A549 treated with DMSO at 1 μM for 4 hours (cell line): ENCODE data around the gene CT83. TPM values are rescaled to one million over a fixed set of nuclear protein-coding genes. Genes with fewer than 3 reads are reported as not detected.

ENCODE experiments used
- total RNA-seq: library from RNA; stranded (reverse); fragments of 200-300 nt; extraction: Qiagen RNA extraction; gene quantifications from 5 replicates; pipeline ENCODE4 v1.2.3, GENCODE V29; 2022; ENCODE audit warnings: low read depth

The CT83 gene
- not detected in 5 replicates for total RNA-seq

GRCh38 chrX:116462822-116463221 is at the start of gene CT83:
Gene CT83, minus strand, starts transcription at chrX:116462976. Its CDS starts 120 bp downstream, at chrX:116462856.

GRCh38 chrX:116436358-116436816 is 26.4 kb downstream of the CT83 start, which contains the start of gene SLC6A14:
Gene SLC6A14, plus strand, starts transcription at chrX:116436606. Its CDS starts 104 bp downstream, at chrX:116436710.

Other genes with a start within 250 kb of the CT83 start
- 0.02 TPM in 1 of 5 replicates, not detected in the others for gene SLC6A14, start 26.4 kb downstream of the CT83 start, total RNA-seq